HG02852 (cell line): ENCODE results near the gene ZNF823.

Experiments used
- ATAC-seq: cut with Tn5 transposase; IDR thresholded peaks from one replicate; pipeline ENCODE4 v1.9.1; 2021; ENCODE audit warnings: mild to moderate bottlenecking, moderate library complexity; ENCODE audit not compliant: unreplicated experiment

ZNF823 gene

GRCh38 chr19:11737964-11738745 is 591 bp downstream of the ZNF823 start:
- ATAC-seq, result peak; percentile 26

GRCh38 chr19:11736696-11737095 is 2.0 kb downstream of the ZNF823 start:
- no peak for ATAC-seq

- no peak for ATAC-seq
Observed at GRCh38 chr19:11735375-11735774, 3.4 kb downstream of the ZNF823 start.

GRCh38 chr19:11729586-11729985 is 9.2 kb downstream of the ZNF823 start:
- no peak for ATAC-seq

- ATAC-seq, result no peak
Observed at GRCh38 chr19:11722414-11722813, 16.3 kb downstream of the ZNF823 start.

- no peak for ATAC-seq
Observed at GRCh38 chr19:11721681-11722080, 17.1 kb downstream of the ZNF823 start.

- ATAC-seq, result no peak
Observed at GRCh38 chr19:11710313-11710712, 28.4 kb downstream of the ZNF823 start.

- ATAC-seq, result no peak
Observed at GRCh38 chr19:11708457-11708856, 30.3 kb downstream of the ZNF823 start.

GRCh38 chr19:11705474-11705873 is 33.3 kb downstream of the ZNF823 start:
- ATAC-seq, result no peak

- no peak for ATAC-seq
Observed at GRCh38 chr19:11704626-11705025, 34.1 kb downstream of the ZNF823 start.

- no peak for ATAC-seq
Observed at GRCh38 chr19:11699931-11700794, 38.6 kb downstream of the ZNF823 start.

GRCh38 chr19:11698231-11698630 is 40.5 kb downstream of the ZNF823 start:
- ATAC-seq, result no peak

GRCh38 chr19:11697284-11697855 is 41.4 kb downstream of the ZNF823 start:
- ATAC-seq, result no peak

GRCh38 chr19:11694533-11695439 is 44.0 kb downstream of the ZNF823 start:
- ATAC-seq, result peak; percentile 95

- ATAC-seq, result no peak
Observed at GRCh38 chr19:11693505-11694499, 44.9 kb downstream of the ZNF823 start.

GRCh38 chr19:11692127-11692790 is 46.5 kb downstream of the ZNF823 start:
- no peak for ATAC-seq

GRCh38 chr19:11685676-11686650 is 52.8 kb downstream of the ZNF823 start:
- no peak for ATAC-seq
